MCF 10A (cell line): Measurements from ENCODE around the gene DOLK. TPM values are rescaled to one million over a fixed set of nuclear protein-coding genes. Genes with fewer than 3 reads are reported as not detected.
A peak's percentile ranks its signal among the peaks of the same experiment; 100 is the strongest.
"Not testable (repeated sequence)": the region's sequence is repeated elsewhere in the genome, so short reads cannot be mapped to it uniquely, and the experiment has no call there.

Experiments
- BruUV-seq: library from RNA; stranded (reverse); fragments of 400-500 nt; replicated peaks from 2 replicates; lab custom pipeline; 2021; lab: Mats Ljungman, UMichigan
- CTCF ChIA-PET: fragments of 300-600 bp; sonication (Branson Sonifier 250); formaldehyde crosslinking; extraction: SDS; loops from one replicate; lab custom pipeline; 2021; ENCODE audit warnings: antibody characterized with exemption, inconsistent platforms; lab: Yijun Ruan, JAX
- POLR2A ChIA-PET: fragments of 300-600, 350-650 bp; sonication (Branson Sonifier 250); formaldehyde crosslinking; extraction: SDS; loops from one replicate; lab custom pipeline; 2020; ENCODE audit warnings: antibody characterized with exemption, inconsistent platforms; lab: Yijun Ruan, JAX
- DNase-seq: peaks from one replicate; pipeline ENCODE4 v3.0.0-alpha.2; 2018; ENCODE audit not compliant: unreplicated experiment
- H3K27ac Mint-ChIP-seq: one replicate; pipeline ENCODE4 v1.8.0; 2022; ENCODE audit warnings: mild to moderate bottlenecking, low read depth, mixed read lengths; ENCODE audit not compliant: unreplicated experiment
- H3K27me3 Mint-ChIP-seq: one replicate; pipeline ENCODE4 v1.8.0; 2022; ENCODE audit warnings: mixed read lengths; ENCODE audit not compliant: insufficient read depth, unreplicated experiment
- H3K36me3 Mint-ChIP-seq: one replicate; pipeline ENCODE4 v1.8.0; 2022; ENCODE audit warnings: mild to moderate bottlenecking, moderate library complexity, mixed read lengths; ENCODE audit not compliant: insufficient read depth, unreplicated experiment
- H3K4me1 Mint-ChIP-seq: one replicate; pipeline ENCODE4 v1.8.0; 2022; ENCODE audit warnings: mixed read lengths; ENCODE audit not compliant: insufficient read depth, unreplicated experiment
- H3K4me3 Mint-ChIP-seq: one replicate; pipeline ENCODE4 v1.8.0; 2022; ENCODE audit warnings: mild to moderate bottlenecking, moderate library complexity, mixed read lengths; ENCODE audit not compliant: unreplicated experiment
- H3K9me3 Mint-ChIP-seq: one replicate; pipeline ENCODE4 v1.8.0; 2022; ENCODE audit warnings: mixed read lengths; ENCODE audit not compliant: unreplicated experiment
- CTCF ChIP-seq: fragments of 200-600 bp; IDR thresholded peaks from one replicate; pipeline ENCODE4 v1.8.0; 2022; ENCODE audit warnings: antibody characterized with exemption, mild to moderate bottlenecking; ENCODE audit not compliant: unreplicated experiment
- intact Hi-C: fragments of 100-400 bp; cut with micrococcal nuclease; formaldehyde crosslinking; loops from 2 replicates; pipeline ENCODE4 v1.14.1; 2022
- total RNA-seq: library from RNA; stranded (reverse); gene quantifications from 2 replicates; pipeline ENCODE4 v1.2.3, GENCODE V29; 2022

Gene DOLK
- total RNA-seq, 1 experiment from 2014 or later = 12.0 TPM

- peak; percentile 13 for DNase-seq
- CTCF ChIA-PET = interaction anchor here (5.5 kb wide), 1 partner anchor 18 kb away, joined by 32 read pairs; no protein-coding TSS in a partner anchor
- POLR2A ChIA-PET = interaction anchor here (0.6 to 0.9 kb wide), 2 partner anchors 38 to 1333 kb away, joined by 3 to 4 read pairs; no protein-coding TSS in a partner anchor
Observed at GRCh38 chr9:128946571-128947276, 679 bp downstream of the DOLK start.

GRCh38 chr9:128945798-128946501 lies 1.5 kb downstream of the DOLK start:
- BruUV-seq = no TSS peak
- intact Hi-C loops = no loop called here
- Mint-ChIP-seq H3K4me3 (peak overlapping the region; percentile 83), H3K27me3 (no peaks in the 10 kb centered on the region), H3K4me1 (peaks cover 17% of the 10 kb centered on the region), H3K36me3 (peaks cover 30% of the 10 kb centered on the region), H3K27ac (peak overlapping the region; percentile 31), H3K9me3 (no peaks in the 10 kb centered on the region)
- ChIA-PET CTCF (interaction anchor here (0.7 to 5.5 kb wide), 2 partner anchors 18 to 82 kb away, joined by 3 to 32 read pairs; no protein-coding TSS in a partner anchor), POLR2A (interaction anchor here (0.7 to 0.9 kb wide), 5 partner anchors 18 to 1891 kb away, joined by 3 to 4 read pairs (median 3); partner anchors contain the start of gene MIGA2)
- DNase-seq = no peak
- no peak for TF ChIP-seq CTCF

More at GRCh38 chr9:128946571-128947276, 679 bp downstream of the DOLK start:
- H3K27me3 Mint-ChIP-seq = no peaks in the 10 kb centered on the region
- H3K27ac Mint-ChIP-seq = peak overlapping the region; percentile 90
- no TSS peak for BruUV-seq
- TF ChIP-seq CTCF = no peak
- H3K36me3 Mint-ChIP-seq = peaks cover 37% of the 10 kb centered on the region
- peak overlapping the region; percentile 83 for H3K4me3 Mint-ChIP-seq
- H3K4me1 Mint-ChIP-seq = peaks cover 17% of the 10 kb centered on the region
- intact Hi-C loops = no loop called here
- H3K9me3 Mint-ChIP-seq = no peaks in the 10 kb centered on the region

GRCh38 chr9:128944966-128945365 lies 2.4 kb downstream of the DOLK start:
- H3K27ac Mint-ChIP-seq, intact Hi-C loops, DNase-seq, H3K27me3 Mint-ChIP-seq, H3K9me3 Mint-ChIP-seq, BruUV-seq, H3K4me3 Mint-ChIP-seq: not testable (repeated sequence)
- H3K36me3 Mint-ChIP-seq = peaks cover 21% of the 10 kb centered on the region
- ChIA-PET CTCF (interaction anchor here (5.5 kb wide), 1 partner anchor 17 kb away, joined by 32 read pairs; no protein-coding TSS in a partner anchor), POLR2A (interaction anchor here (0.7 kb wide), 3 partner anchors 10 to 91 kb away, joined by 3 to 4 read pairs (median 3); partner anchors contain the start of gene MIGA2)
- peaks cover 17% of the 10 kb centered on the region for H3K4me1 Mint-ChIP-seq

GRCh38 chr9:128943832-128944620 lies 3.4 kb downstream of the DOLK start:
- intact Hi-C loops = no loop called here
- TF ChIP-seq CTCF = no peak
- no peak for DNase-seq
- Mint-ChIP-seq H3K9me3 (no peaks in the 10 kb centered on the region), H3K4me3 (no peak overlapping the region), H3K27ac (no peak overlapping the region), H3K27me3 (no peaks in the 10 kb centered on the region), H3K36me3 (peaks cover 15% of the 10 kb centered on the region), H3K4me1 (peaks cover 17% of the 10 kb centered on the region)
- BruUV-seq = no TSS peak
- ChIA-PET POLR2A (no interaction called here), CTCF (interaction anchor here (5.5 kb wide), 1 partner anchor 16 kb away, joined by 32 read pairs; no protein-coding TSS in a partner anchor)
